SKM-1 treated with dmso at 0.1 percent for 144 hours (cell line): ENCODE data around the gene CEP170B.
"Not testable (repeated sequence)": the region's sequence is repeated elsewhere in the genome, so short reads cannot be mapped to it uniquely, and the experiment has no call there.

Experiments used
- DNase-seq: peaks from one replicate; lab custom pipeline; 2025; ENCODE audit not compliant: unreplicated experiment; lab: John Stamatoyannopoulos, UW

CEP170B gene

DNA sequence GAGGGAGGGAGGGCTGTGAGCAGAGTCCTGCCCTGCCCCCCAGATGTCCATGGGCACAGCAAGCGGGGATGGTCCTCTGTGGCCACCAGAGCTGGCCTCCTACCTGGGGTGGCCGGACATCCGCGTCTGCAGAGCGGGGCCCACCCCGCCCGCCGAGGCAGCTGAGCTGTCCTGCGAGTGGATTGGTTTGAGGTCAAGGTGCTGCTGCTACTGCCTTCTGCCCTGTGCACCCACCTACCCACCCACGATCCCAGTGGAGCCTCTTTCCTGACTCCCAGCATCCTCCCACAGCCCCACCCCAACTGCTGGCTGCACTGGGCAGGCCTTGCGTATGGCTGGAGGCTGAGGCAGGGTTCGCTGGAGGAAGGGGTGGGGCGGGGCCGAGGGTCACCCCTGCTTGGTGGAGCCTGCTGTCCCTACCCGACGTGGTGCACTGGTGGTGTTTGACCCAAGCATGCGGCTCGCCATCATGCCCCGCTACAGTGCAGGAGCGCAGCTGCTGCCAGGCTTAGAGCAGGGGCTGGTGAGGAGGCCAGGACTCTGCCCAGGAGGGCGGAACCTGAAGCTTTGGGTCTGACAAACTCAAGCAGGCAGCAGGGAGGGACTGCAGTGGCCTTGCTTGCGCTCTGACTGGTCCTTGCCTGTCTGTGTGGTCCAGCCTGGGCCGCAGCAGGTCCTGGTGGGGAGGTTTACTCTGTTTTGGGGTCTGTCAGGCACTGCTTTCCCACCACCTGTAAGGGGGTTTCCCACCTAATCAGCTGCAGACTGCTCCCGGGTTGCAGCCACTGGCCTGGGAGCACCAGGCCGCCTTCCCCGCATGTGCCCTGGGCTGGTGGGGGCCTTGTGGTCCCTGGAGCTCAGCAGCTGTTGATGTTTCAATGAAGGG, 23.7 kb downstream of the CEP170B start:
- DNase-seq, result no peak

DNA sequence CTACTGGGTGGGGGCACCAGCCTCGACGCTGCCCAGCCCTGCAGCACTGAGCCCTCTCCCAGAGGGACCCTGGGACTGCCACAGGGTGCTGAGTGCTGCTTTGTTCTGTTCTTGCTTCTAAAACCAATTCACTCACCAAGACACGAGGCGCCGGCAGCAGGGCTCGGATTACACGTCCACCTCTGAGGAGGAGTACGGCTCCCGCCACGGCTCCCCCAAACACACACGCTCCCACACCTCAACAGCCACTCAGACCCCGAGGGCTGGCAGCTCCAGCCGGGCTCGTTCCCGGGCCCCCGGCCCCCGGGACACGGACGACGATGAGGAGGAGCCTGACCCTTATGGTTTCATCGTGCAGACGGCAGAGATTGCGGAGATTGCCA, 24.3 kb downstream of the CEP170B start:
- no peak for DNase-seq

DNA sequence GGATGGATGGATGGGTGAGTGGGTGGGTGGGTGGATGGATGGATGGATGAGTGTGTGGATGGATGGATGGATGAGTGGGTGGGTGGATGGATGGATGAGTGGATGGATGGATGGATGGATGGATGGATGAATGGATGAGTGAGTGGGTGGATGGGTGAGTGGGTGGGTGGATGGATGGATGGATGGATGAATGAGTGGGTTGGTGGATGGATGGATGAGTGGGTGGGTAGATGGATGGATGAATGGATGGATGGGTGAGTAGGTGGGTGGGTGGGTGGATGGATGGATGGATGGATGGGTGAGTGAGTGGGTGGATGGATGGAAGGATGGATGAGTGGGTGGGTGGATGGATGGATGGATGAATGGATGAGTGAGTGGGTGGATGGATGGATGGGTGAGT, 25.2 kb downstream of the CEP170B start:
- not testable (repeated sequence) for DNase-seq

DNA sequence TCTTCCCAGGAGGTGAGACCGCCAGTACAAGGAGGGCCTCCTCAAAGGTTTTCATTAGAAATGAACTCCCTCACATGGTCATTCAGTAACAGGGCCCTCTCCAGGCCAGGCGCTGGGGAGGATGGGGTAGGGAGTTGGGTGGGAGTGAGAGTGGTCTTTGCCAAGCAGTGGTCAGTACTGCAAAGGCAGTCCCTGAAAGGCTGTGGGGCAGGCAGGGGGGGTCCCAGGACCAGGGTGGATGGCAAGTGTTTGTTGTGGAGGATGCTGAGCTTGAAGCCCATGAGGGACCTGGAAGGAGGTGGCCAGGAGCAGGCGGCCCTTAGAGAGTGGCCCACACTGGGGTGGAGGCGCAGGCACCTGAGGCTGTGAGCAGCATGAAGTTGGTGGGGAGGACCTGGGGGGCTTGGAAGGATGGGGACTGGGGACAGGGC, 26.1 kb downstream of the CEP170B start:
- DNase-seq, result no peak

DNA sequence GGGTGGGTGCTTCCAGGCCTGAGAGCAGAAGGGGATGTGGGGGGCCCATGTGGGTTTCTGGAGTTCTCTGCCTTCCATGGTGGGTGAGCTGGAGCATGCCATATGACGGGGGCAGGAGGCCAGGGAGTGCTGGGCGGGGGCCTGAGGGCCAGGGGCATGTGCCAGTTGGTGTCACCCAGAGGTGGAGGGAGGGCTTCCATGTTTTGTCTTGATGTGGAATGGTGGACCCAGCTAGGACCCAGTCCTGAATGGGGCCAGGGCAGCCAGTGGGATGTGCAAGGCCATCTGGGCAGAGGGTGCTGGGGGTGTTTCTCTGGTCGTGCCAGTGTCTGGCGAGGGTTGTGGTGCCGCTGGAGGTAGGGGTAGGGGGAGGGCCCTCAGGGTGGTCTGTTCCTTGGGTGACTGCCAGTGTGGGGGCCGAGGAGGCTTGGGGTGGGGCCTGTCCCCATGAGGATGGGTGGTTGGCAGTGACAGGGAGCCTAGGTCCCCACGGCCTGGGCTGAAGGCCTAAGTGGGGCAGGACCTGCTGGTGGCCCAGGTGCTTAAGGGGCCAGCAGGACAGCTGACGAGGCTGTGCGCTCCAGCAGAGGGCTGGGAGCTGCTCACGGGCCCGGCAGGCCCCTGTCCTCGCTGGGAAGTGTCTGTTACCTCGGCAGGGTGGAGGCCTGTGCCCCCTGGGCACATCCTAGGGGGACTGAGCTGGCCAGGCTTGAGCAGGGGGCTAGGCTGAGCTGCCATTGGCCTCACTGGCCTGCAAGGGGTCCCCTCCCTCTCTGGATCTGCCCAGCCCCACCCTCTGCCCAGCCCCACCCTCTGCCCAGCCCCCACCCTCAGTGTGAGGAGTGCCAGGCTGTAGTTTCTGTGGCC, 26.8 kb downstream of the CEP170B start:
- no peak for DNase-seq

DNA sequence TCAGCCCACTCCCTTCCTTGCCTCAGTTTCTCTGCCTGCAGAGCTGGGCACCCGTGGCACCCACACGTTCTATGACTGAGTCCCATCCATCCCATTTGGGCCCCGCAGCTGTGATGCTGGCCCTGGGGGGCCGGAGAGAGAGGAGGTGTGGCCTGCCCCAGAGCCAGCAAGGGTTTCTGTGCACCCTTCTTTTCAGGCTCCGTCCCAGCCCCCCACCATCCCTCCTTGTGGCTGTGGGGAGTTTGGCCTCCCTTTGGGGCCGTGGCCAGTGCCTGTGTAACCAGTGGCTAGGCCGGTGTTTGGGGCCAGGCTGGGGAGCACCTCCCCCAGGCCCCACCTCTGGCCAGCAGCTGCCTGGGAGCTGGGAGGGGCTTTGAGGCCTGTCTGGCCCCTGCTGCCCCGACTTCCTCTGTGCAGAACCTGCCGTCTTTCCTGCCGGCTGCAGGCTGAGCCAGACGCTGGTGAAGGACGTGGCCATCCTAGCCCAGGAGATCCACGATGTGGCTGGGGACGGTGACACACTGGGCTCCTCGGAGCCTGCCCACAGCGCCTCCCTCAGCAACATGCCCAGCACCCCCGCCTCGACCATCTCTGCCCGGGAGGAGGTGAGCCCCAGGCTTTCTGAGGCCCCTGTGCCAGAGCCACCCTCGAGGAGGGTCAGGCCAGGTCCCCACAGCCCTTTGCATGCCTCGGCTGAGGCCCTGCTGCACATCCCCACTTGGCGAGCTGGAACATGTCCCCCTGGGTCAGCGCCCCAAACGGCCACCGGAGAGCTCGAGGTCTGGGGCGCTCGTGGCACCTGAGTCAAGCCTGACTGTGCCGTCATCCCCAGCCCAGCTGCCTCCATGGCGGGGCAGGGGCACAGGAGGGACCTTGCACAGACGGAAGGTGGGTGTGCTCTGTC, 27.7 kb downstream of the CEP170B start:
- no peak for DNase-seq

DNA sequence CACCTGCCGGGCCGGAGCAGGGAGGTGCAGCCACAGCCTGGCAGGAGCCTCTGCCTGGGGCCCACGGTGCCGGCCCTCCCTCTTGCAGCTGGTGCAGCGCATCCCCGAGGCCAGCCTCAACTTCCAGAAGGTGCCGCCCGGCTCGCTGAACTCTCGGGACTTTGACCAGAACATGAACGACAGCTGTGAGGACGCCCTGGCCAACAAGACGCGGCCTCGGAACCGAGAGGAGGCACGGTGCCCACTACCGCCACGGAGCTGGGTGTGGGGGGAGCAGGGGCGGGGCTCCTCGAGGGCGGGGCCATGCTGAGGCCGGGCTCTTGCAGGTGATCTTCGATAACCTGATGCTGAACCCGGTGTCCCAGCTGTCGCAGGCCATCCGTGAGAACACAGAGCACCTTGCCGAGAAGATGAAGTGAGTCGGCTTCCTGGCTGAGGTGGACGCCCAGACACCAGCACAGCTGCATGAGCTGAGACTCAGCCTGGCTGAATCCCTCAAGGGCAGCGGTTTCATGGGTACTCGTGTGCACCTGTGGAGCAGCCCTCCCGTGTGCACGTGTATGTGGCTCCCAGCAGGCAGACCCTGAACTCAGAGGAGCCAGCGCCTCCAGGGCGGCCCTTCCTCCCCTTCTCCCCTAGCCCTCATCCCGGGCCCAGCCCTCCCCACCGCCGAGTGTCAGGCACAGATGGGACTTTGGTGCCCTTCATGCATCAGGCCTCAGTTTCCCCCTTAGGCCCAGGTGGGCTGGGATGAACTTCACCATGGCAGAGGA, 28.6 kb downstream of the CEP170B start:
- no peak for DNase-seq

DNA sequence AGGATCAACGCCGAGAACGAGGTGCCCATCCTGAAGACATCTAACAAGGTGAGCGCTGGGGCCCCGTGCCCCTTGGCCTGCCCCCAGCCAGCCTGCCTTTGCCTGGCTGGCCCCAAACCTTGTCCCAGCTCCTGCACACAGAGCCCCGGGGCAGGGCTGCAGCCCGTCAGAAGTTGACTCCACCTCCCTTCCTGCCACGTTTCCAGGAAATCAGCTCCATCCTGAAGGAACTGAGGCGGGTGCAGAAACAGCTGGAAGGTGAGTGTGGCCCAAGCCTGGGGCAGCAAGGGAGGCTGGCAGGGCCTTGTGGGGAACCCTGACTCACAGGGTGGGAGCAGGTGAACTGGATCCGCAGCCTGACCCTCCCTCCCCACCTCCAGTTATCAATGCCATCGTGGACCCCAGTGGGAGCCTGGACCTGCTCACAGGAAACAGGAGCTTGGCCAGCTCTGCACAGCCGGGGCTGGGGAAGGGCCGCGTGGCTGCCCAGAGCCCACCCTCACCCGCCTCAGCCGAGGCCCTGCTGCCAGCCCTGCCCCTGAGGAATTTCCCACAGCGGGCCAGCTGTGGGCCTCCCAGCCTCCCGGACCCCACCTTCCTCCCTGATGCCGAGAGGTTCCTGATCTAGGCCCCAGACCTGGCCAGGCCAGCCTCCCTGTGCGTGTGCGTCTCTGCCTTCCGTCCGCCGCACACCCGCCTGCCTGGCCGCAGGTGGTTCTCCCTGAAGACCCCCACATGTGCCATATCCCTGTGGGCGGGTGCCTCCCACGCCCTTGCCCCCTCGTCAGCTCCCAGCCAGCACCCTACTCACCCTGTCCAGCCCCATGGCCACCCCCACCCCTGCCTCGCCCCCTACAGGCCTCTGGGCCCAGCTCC, 29.5 kb downstream of the CEP170B start:
- no peak for DNase-seq

DNA sequence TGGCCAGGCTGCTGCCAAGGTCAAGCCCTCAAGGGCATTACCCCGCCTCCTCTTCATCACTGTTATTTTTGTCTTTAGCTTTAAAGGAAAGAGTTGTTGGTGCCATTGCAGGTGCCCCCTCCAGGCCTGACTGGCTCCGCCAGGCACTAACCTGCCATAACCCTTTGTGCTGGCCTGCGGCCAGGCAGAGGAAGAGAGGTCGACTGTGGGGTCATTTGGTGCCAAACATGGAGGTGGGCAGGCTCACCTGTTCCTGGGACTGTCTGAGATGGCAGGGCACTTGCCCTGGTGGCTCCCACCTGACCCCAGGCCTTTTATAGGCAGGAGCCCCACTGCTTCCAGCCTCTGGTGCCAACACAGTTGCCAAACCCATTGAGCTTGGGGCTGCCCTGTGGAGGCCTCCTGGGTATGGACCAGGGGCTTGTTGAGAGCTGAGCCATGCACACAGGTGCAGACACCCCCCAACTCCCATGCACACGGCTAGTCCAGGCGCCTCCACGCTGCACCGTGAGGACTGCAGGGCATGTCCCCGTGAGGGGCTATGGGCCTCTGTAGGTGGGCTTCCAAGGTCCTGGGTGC, 30.2 kb downstream of the CEP170B start:
- DNase-seq, result no peak

DNA sequence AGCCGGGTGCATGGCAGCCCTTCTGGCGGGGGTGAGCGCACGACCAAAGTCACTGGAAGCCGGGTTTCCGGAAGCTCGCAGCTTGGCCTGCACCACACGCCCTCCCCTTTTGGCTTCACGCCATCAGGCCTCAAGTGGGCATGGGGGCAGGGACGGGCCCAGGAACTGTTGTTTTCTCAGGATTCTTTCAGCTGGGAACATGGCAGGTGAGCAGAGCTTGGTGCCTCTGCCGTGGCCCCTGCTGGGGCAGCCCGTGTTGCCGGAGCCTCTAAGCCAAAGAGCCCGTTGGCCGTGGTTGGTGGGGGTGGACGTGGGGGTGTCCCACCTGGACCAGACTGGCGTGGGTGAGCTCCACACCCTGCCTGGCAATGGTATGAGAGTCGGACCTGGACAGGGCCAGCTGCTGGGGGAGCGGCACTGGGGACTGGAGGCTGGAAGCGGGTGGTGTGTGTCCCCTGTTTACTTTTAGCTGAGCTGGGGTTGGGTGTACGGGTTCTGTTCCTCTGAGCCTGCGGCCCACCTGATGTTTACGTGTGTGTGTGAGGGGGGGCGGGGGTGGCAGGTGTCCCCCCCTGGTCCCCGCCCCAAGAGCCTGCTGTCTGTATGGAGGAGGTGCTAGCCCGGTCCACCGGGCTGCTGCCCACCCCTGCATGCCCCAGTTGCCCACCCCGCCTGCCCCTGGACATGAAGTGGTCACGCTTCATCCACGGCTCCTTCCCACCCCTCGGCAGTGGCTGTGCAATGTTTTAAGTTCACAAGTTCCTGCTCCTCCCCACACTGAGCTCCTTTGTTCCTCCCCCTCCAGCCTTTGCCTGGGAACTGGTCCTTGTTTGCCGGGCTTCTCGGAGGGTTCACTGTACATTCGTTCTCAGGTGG, 31.0 kb downstream of the CEP170B start:
- no peak for DNase-seq

DNA sequence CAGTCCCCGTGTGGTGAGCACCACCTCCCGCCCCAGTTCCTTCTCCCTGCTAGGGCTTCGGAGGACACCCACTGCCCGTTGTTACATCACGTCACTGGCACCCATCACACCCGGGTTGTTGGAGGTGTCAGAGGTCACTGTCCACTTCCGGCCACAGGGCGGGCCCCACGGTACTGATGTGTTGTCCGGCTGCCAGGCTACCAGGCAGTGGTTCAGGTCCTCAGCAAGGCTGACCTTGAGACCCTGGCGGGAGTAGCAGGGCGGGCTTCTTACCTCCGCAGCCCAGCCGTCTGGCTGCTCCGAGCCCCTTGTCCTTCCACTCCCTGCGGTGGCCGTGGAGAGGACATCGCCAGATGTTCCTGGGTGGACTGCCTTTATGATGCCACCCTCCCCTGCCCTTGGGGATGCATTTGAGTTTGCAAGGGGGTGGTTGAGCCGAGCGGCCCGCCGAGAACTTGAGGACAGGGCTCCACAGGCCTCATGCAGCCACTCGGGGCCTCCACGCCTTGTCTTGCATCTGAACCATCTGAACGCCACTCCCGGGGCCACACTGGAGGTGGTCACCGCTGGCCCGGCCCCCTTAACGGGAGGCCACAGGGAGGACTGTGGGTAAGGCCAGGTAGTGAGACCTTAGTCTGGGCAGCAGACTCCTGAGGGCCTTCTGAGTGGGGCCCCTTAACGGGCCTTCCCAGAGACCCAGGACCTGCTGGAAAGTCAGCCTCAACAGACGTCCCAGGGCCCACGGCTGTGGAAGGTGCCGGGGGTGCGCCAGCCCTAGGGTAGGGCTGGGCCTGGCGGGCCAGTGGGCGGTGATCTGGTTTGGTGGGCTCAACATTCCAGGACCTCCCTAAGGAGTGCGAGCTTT, 32.5 kb downstream of the CEP170B start:
- DNase-seq, result no peak

DNA sequence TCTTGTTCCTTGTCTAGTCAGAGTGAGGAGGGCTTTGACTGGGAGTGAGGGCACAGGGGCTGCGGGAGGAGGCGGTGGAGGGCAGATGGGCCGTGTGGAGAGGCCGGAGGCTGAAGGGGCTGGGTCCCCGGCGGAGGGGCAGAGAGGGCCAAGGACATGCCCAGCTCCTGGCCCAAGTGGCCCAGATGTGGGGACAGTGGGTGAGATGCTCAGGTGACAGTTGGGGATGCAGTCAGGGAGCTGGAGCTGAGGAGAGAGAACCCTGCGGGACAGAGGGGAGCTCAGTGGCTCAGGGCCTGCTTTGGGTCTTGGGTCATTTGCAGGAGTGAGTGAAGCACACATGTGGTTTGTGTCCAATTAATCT, 33.1 kb downstream of the CEP170B start:
- DNase-seq, result no peak

DNA sequence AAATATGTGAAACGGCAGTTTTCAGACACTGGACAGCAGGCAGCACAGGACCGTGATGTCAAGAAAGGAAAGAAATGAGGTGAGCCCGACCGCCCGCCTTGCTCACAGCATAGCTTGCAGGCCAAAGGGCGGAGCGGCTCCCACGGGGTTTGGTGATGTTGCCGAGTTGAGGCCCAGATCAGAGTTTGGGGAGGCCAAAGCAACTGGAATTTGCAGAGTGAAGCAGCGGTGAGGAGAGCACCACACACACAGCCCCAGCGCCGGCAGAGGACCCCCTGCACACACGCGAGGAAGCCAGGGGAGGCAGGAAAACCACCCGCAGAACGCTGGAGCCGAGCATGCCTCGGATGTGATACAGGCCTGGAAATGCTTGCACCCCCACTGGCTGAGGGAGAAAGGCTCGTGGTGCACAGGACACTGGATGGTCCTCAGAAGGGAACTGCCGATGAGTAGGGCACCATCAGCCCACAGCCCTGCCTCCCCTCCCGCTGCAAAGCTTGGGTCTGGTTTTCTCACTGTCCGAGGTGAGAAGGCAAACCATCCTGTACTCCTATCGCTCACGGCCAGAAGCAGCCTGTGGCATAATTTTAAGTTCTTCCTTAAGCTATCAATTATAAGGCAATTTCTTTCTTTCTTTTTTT, 33.9 kb downstream of the CEP170B start:
- no peak for DNase-seq

DNA sequence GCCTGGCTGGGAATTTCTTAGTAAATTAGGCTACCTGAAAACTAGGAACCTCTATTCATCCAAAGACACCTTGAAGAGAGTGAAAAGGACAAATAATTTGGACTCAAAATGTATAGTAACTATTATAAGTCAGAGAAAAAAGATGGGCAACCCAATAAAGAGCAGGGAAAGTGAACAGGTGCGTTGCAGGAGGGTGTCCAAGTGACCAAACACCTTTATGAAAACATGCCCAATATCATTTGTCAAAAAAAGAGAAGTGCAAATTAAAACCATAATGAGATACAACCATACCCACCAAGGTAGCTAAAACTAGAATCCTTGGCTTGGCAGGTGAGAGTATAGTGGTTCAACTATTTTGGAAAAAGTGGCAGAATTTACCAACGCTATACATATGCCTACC, 34.7 kb downstream of the CEP170B start:
- no peak for DNase-seq

DNA sequence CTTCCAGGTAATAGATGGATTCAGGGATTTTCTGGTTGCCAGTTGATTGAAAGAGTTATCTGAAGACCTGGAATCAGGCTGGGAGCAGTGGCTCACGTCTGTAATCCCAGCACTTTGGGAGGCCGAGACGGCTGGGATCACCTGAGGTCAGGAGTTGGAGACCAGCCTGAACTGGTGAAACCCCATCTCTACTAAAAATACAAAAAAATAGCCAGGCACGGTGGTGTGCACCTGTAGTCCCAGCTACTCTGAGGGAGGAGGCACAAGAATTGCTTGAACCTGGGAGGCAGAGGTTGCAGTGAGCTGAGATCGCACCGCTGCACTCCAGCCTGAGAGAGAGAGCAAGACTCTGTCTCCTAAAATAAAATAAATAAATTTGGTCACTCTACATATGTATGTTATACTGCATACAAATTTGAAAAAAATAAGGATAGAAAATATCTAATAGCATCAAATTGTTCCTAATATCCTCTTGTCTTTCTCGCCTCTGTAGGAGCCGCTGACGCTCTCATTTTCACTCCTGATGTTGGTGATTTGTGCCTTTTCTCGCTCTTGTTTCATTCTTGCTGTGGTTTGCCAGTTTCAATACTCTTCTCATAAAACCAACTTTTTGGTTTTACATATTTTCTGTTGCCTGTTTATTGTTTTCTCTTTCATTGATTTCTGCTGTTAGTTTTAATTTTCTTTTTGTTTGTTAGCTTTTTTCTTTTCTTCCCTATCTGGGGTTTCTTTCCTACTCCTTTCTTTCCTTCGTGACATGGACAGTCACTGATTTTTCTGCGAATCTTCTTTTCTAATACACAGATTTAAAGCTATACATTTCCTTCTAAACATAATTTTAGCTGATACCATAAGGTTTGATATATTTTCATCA, 35.8 kb downstream of the CEP170B start:
- DNase-seq, result no peak

DNA sequence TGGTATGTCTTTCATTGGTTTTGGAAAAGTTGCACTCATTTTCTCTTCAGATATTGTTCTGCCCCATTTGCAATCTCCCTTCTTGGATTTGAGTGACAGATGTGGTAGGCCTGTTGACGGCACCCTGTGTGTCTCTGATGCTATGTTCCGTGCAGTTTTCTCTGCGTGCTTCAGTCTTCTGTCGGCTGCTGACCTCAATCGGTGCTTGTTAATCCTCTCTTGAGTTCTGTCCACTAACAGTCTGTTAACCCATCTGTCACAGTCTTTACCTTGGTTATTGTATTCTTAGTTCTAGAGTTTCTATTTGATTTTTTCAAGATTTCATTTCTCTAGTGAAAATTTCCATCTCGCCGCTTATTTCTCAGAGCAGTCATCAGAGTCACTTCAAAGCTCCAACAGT, 38.9 kb downstream of the CEP170B start:
- DNase-seq, result no peak
